NCI-H187 (cell line): Measurements from ENCODE around the gene SAXO2.
"Not testable (repeated sequence)": the region's sequence is repeated elsewhere in the genome, so short reads cannot be mapped to it uniquely, and the experiment has no call there.

Experiments used
- DNase-seq, 2 experiments: peaks; one replicate each; lab custom pipeline; 2025; lab: John Stamatoyannopoulos, UW

The SAXO2 gene

GRCh38 chr15:82313951-82314768 lies 51.5 kb downstream of the SAXO2 start:
- DNase-seq = not testable (repeated sequence)

- no peak for DNase-seq
Measured at GRCh38 chr15:82314769-82315518, 52.3 kb downstream of the SAXO2 start.

GRCh38 chr15:82315519-82316246 lies 53.1 kb downstream of the SAXO2 start:
- no peak for DNase-seq

GRCh38 chr15:82316247-82317090 lies 53.9 kb downstream of the SAXO2 start:
- not testable (repeated sequence) for DNase-seq

GRCh38 chr15:82317091-82317489 lies 54.5 kb downstream of the SAXO2 start:
- DNase-seq = no peak

GRCh38 chr15:82317516-82317915 lies 54.9 kb downstream of the SAXO2 start:
- not testable (repeated sequence) for DNase-seq

- DNase-seq = not testable (repeated sequence)
Measured at GRCh38 chr15:82318281-82318680, 55.7 kb downstream of the SAXO2 start.

GRCh38 chr15:82319522-82320278 lies 57.1 kb downstream of the SAXO2 start:
- DNase-seq = not testable (repeated sequence)

- DNase-seq = not testable (repeated sequence)
Measured at GRCh38 chr15:82320861-82321260, 58.2 kb downstream of the SAXO2 start.

GRCh38 chr15:82322488-82322887 lies 59.9 kb downstream of the SAXO2 start:
- DNase-seq = not testable (repeated sequence)

- not testable (repeated sequence) for DNase-seq
Measured at GRCh38 chr15:82324831-82325230, 62.2 kb downstream of the SAXO2 start.

- not testable (repeated sequence) for DNase-seq
Measured at GRCh38 chr15:82325646-82326045, 63.0 kb downstream of the SAXO2 start.

- DNase-seq = not testable (repeated sequence)
Measured at GRCh38 chr15:82326896-82327295, 64.3 kb downstream of the SAXO2 start.

- not testable (repeated sequence) for DNase-seq
Measured at GRCh38 chr15:82327372-82327771, 64.8 kb downstream of the SAXO2 start.

GRCh38 chr15:82329039-82329438 lies 66.4 kb downstream of the SAXO2 start:
- DNase-seq = not testable (repeated sequence)

GRCh38 chr15:82330921-82331320 lies 68.3 kb downstream of the SAXO2 start:
- not testable (repeated sequence) for DNase-seq

GRCh38 chr15:82331576-82332304 lies 69.1 kb downstream of the SAXO2 start:
- DNase-seq = not testable (repeated sequence)

- not testable (repeated sequence) for DNase-seq
Measured at GRCh38 chr15:82332711-82333602, 70.3 kb downstream of the SAXO2 start.
